Stimulated activated CD4-positive, alpha-beta T cell treated with anti-CD3 and anti-CD28 coated beads, Interleukin-2, amount 100 ng/mL, for 48 hours (primary cell): ENCODE data around the gene PINK1.
"Not testable (repeated sequence)": the region's sequence is repeated elsewhere in the genome, so short reads cannot be mapped to it uniquely, and the experiment has no call there.

Source experiments
- DNase-seq, 2 donors: peaks; one replicate each; pipeline ENCODE4 v3.0.0-alpha.2; 2020

The PINK1 gene

GRCh38 chr1:20633190-20634064, at the start of gene PINK1:
Gene PINK1 (plus strand): TSS chr1:20633458. CDS start chr1:20633549, 91 bp downstream.
- peak; percentile 91 to 94 for DNase-seq

GRCh38 chr1:20584890-20585289, 48.4 kb upstream of the PINK1 start:
- no peak for DNase-seq

GRCh38 chr1:20586953-20587660, 46.2 kb upstream of the PINK1 start:
- DNase-seq = no peak

- no peak for DNase-seq
Measured at GRCh38 chr1:20587661-20588053, 45.6 kb upstream of the PINK1 start.

- DNase-seq = no peak
Measured at GRCh38 chr1:20588634-20589225, 44.5 kb upstream of the PINK1 start, which contains the start of gene CDA. Gene CDA (plus strand): TSS chr1:20589097. CDS start chr1:20589130, 33 bp downstream.

GRCh38 chr1:20589331-20590278, 43.7 kb upstream of the PINK1 start:
- no peak for DNase-seq

- no peak for DNase-seq
Measured at GRCh38 chr1:20590306-20590777, 42.9 kb upstream of the PINK1 start.

GRCh38 chr1:20593756-20594155, 39.5 kb upstream of the PINK1 start:
- no peak for DNase-seq

GRCh38 chr1:20594746-20595145, 38.5 kb upstream of the PINK1 start:
- no peak for DNase-seq

GRCh38 chr1:20596106-20596505, 37.2 kb upstream of the PINK1 start:
- no peak for DNase-seq

- no peak for DNase-seq
Measured at GRCh38 chr1:20597650-20598049, 35.6 kb upstream of the PINK1 start.

- DNase-seq = no peak
Measured at GRCh38 chr1:20600156-20600555, 33.1 kb upstream of the PINK1 start.

GRCh38 chr1:20601129-20601825, 32.0 kb upstream of the PINK1 start:
- no peak for DNase-seq

GRCh38 chr1:20602851-20603450, 30.3 kb upstream of the PINK1 start:
- DNase-seq = no peak

GRCh38 chr1:20603504-20604464, 29.5 kb upstream of the PINK1 start:
- DNase-seq = no peak

- no peak for DNase-seq
Measured at GRCh38 chr1:20604678-20605077, 28.6 kb upstream of the PINK1 start.

GRCh38 chr1:20606801-20607570, 26.3 kb upstream of the PINK1 start:
- not testable (repeated sequence) for DNase-seq

GRCh38 chr1:20609541-20609940, 23.7 kb upstream of the PINK1 start:
- no peak for DNase-seq

GRCh38 chr1:20610970-20611369, 22.3 kb upstream of the PINK1 start:
- DNase-seq = no peak
